Loucy (cell line): Measurements from ENCODE around the gene RAD51B.

Source experiments
- H2AFZ ChIP-seq: fragments of 200-600 bp; sonication (generic); 2 replicates; pipeline ENCODE4 v1.6.0; 2016; ENCODE audit warnings: antibody characterized with exemption, mild to moderate bottlenecking, low read length, moderate library complexity
- H3F3A ChIP-seq: fragments of 200-600 bp; 2 replicates; pipeline ENCODE4 v1.6.0; 2016; ENCODE audit warnings: antibody characterized with exemption, low read depth, mild to moderate bottlenecking
- H3K27me3 ChIP-seq: fragments of 200-600 bp; sonication (generic); 2 replicates; pipeline ENCODE4 v1.6.1; 2014; ENCODE audit warnings: low read length, mild to moderate bottlenecking; ENCODE audit not compliant: insufficient read depth, poor library complexity, severe bottlenecking
- H3K36me3 ChIP-seq: fragments of 200-600 bp; sonication (generic); 2 replicates; pipeline ENCODE4 v1.6.1; 2016; ENCODE audit warnings: low read length; ENCODE audit not compliant: insufficient read depth
- H3K4me1 ChIP-seq: fragments of 200-600 bp; sonication (generic); 2 replicates; pipeline ENCODE4 v1.5.1; 2014; ENCODE audit warnings: low read length, mild to moderate bottlenecking; ENCODE audit not compliant: insufficient read depth, poor library complexity, severe bottlenecking
- H3K4me2 ChIP-seq: fragments of 200-600 bp; sonication (generic); 2 replicates; pipeline ENCODE4 v1.6.0; 2014; ENCODE audit warnings: antibody characterized with exemption, low read length, low read depth, mild to moderate bottlenecking; ENCODE audit not compliant: poor library complexity, severe bottlenecking
- H3K4me3 ChIP-seq: fragments of 200-600 bp; sonication (generic); 2 replicates; pipeline ENCODE4 v1.5.1; 2014; ENCODE audit warnings: low read length, mild to moderate bottlenecking, mixed read lengths; ENCODE audit not compliant: poor library complexity, severe bottlenecking
- H3K79me2 ChIP-seq: fragments of 200-600 bp; sonication (generic); 2 replicates; pipeline ENCODE4 v1.6.1; 2014; ENCODE audit warnings: low read length; ENCODE audit not compliant: insufficient read depth
- H3K9ac ChIP-seq: fragments of 200-600 bp; sonication (generic); 2 replicates; pipeline ENCODE4 v1.6.0; 2014; ENCODE audit warnings: mild to moderate bottlenecking, low read depth, low read length, moderate library complexity; ENCODE audit not compliant: poor library complexity, severe bottlenecking
- H3K9me2 ChIP-seq: fragments of 200-600 bp; sonication (generic); replicated peaks from 2 replicates; pipeline ENCODE4 v1.6.1; 2016; ENCODE audit warnings: low read depth, low read length, mixed read lengths
- H3K9me3 ChIP-seq: fragments of 200-600 bp; sonication (generic); 2 replicates; pipeline ENCODE4 v1.6.1; 2014; ENCODE audit warnings: mild to moderate bottlenecking, antibody characterized with exemption, low read length, low read depth; ENCODE audit not compliant: insufficient read depth
- H4K20me1 ChIP-seq: fragments of 200-600 bp; sonication (generic); 2 replicates; pipeline ENCODE4 v1.6.0; 2014; ENCODE audit warnings: antibody characterized with exemption, low read length, mild to moderate bottlenecking; ENCODE audit not compliant: insufficient read depth, poor library complexity, severe bottlenecking
- EZH2phosphoT487 ChIP-seq: fragments of 200-600 bp; IDR thresholded peaks from 2 replicates; pipeline ENCODE4 v1.6.1; 2018; ENCODE audit warnings: antibody characterized with exemption, mild to moderate bottlenecking, moderate library complexity, borderline replicate concordance
- TF ChIP-seq, protein P1 (sequence below): fragments of 200-600 bp; sonication (generic); conservative IDR thresholded peaks from 2 replicates; pipeline ENCODE4 v1.5.1; 2014; ENCODE audit warnings: mild to moderate bottlenecking, antibody characterized with exemption, low read length

Gene RAD51B

GRCh38 chr14:68722968-68723566 lies 903.5 kb downstream of the RAD51B start:
- H3K79me2 ChIP-seq, result no peaks in the 10 kb centered on the region
- peaks cover 4% of the 10 kb centered on the region; the same call in 1 of the 2 replicates for H3F3A ChIP-seq
- no peak overlapping the region for H2AFZ ChIP-seq
- no peak overlapping the region for H3K4me2 ChIP-seq
- H3K9me2 ChIP-seq, result no peaks in the 10 kb centered on the region
- TF ChIP-seq, protein P1, sequence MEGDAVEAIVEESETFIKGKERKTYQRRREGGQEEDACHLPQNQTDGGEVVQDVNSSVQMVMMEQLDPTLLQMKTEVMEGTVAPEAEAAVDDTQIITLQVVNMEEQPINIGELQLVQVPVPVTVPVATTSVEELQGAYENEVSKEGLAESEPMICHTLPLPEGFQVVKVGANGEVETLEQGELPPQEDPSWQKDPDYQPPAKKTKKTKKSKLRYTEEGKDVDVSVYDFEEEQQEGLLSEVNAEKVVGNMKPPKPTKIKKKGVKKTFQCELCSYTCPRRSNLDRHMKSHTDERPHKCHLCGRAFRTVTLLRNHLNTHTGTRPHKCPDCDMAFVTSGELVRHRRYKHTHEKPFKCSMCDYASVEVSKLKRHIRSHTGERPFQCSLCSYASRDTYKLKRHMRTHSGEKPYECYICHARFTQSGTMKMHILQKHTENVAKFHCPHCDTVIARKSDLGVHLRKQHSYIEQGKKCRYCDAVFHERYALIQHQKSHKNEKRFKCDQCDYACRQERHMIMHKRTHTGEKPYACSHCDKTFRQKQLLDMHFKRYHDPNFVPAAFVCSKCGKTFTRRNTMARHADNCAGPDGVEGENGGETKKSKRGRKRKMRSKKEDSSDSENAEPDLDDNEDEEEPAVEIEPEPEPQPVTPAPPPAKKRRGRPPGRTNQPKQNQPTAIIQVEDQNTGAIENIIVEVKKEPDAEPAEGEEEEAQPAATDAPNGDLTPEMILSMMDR, result no peak
- H3K9me3 ChIP-seq, result peaks cover 4% of the 10 kb centered on the region; the same call in 1 of the 2 replicates
- peaks cover 32% of the 10 kb centered on the region for H3K4me1 ChIP-seq
- H3K4me3 ChIP-seq, result no peak overlapping the region
- no peaks in the 10 kb centered on the region for H3K36me3 ChIP-seq
- no peaks in the 10 kb centered on the region for H4K20me1 ChIP-seq
- H3K9ac ChIP-seq, result no peak overlapping the region
- no peaks in the 10 kb centered on the region for H3K27me3 ChIP-seq

DNA sequence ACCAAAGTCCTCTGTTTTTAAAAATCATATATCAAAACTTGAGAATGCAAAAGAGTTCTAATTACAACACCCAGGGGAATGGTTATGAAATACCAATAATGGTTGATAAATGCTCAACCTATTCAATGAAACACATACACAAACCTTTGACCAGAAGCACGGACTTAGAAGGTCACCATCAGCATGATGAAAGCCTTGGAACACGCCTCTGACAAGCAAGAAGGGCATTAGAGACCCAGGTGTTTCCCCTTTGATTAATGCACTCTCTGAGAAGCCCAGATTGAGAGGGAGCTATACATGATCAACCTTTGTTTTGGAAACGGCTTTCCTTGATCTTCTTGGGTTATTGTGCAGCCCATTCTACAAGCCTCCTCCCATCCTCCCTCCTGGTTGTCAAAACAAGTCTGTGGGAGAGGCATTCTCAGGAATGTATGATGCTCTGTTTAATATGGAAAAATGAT lies 904.3 kb downstream of the RAD51B start:
- peaks cover 4% of the 10 kb centered on the region; the same call in 1 of the 2 replicates for H3F3A ChIP-seq
- no peak overlapping the region for H3K4me2 ChIP-seq
- no peak overlapping the region for H2AFZ ChIP-seq
- H3K79me2 ChIP-seq, result no peaks in the 10 kb centered on the region
- no peaks in the 10 kb centered on the region for H3K36me3 ChIP-seq
- H3K4me1 ChIP-seq, result peaks cover 39% of the 10 kb centered on the region
- H3K4me3 ChIP-seq, result no peak overlapping the region
- no peaks in the 10 kb centered on the region for H3K9me2 ChIP-seq
- peaks cover 4% of the 10 kb centered on the region; the same call in 1 of the 2 replicates for H3K9me3 ChIP-seq
- H3K9ac ChIP-seq, result no peak overlapping the region
- no peaks in the 10 kb centered on the region for H4K20me1 ChIP-seq
- H3K27me3 ChIP-seq, result no peaks in the 10 kb centered on the region
- TF ChIP-seq, protein P1, result no peak

- Histone ChIP-seq H3K4me3 (no peak overlapping the region), H2AFZ (no peak overlapping the region), H3K27me3 (no peaks in the 10 kb centered on the region), H3F3A (no peaks in the 10 kb centered on the region), H3K4me2 (no peak overlapping the region), H3K9ac (no peak overlapping the region), H3K79me2 (no peaks in the 10 kb centered on the region), H3K9me2 (no peaks in the 10 kb centered on the region), H3K4me1 (peaks cover 35% of the 10 kb centered on the region), H4K20me1 (no peaks in the 10 kb centered on the region), H3K9me3 (peaks cover 4% of the 10 kb centered on the region; the same call in 1 of the 2 replicates), H3K36me3 (no peaks in the 10 kb centered on the region)
- TF ChIP-seq EZH2phosphoT487, result no peak
- TF ChIP-seq, protein P1, result no peak
Observed at GRCh38 chr14:68724914-68725313, 905.3 kb downstream of the RAD51B start.
